Suprapubic skin (tissue), 4 donors: ENCODE data around the gene BORCS6. TPM values are rescaled to one million over a fixed set of nuclear protein-coding genes. Genes with fewer than 3 reads are reported as not detected.

Experiments used
- DNase-seq, 2 donors: peaks; one replicate each; pipeline ENCODE4 v3.0.0-alpha.2; 2019; ENCODE audit warnings: low spot score in 2 of 2
- H3K27ac ChIP-seq: fragments of 200-600 bp; sonication (generic); one replicate; pipeline ENCODE4 v1.5.1; 2019
- H3K27me3 ChIP-seq: fragments of 200-600 bp; sonication (generic); one replicate; pipeline ENCODE4 v1.5.1; 2019
- H3K36me3 ChIP-seq: fragments of 200-600 bp; sonication (generic); one replicate; pipeline ENCODE4 v1.5.1; 2019
- H3K4me1 ChIP-seq: fragments of 200-600 bp; sonication (generic); one replicate; pipeline ENCODE4 v1.5.1; 2019
- H3K4me3 ChIP-seq: fragments of 200-600 bp; sonication (generic); one replicate; pipeline ENCODE4 v1.5.1; 2019; ENCODE audit warnings: mild to moderate bottlenecking
- H3K9me3 ChIP-seq: fragments of 200-600 bp; sonication (generic); one replicate; pipeline ENCODE4 v1.5.1; 2019
- CTCF ChIP-seq, 2 donors: fragments of 200-600 bp in 1 of 2; fragments of 450-650 bp in 1 of 2; sonication (generic) in 1 of 2; IDR thresholded peaks; one replicate each; pipeline ENCODE4 v1.5.1; 2016 to 2019; ENCODE audit warnings: antibody characterized with exemption in 2 of 2, mild to moderate bottlenecking in 1 of 2, moderate library complexity in 1 of 2
- EP300 ChIP-seq: sonication (generic); formaldehyde crosslinking; IDR thresholded peaks from one replicate; pipeline ENCODE4 v1.6.1; 2017; ENCODE audit warnings: antibody characterized with exemption
- POLR2A ChIP-seq, 2 donors: fragments of 450-650 bp; IDR thresholded peaks; one replicate each; pipeline ENCODE4 v1.6.1; 2017; ENCODE audit warnings: antibody characterized with exemption in 2 of 2, mild to moderate bottlenecking in 2 of 2, moderate library complexity in 2 of 2
- POLR2AphosphoS5 ChIP-seq, 3 donors: sonication (generic); formaldehyde crosslinking; IDR thresholded peaks; one replicate each; pipeline ENCODE4 v1.6.1; 2017; ENCODE audit warnings: antibody characterized with exemption in 3 of 3
- WGBS: methylation state at CpG from one replicate; pipeline ENCODE4 v1.1.5; 2018; 5-methylcytosine and 5-hydroxymethylcytosine counted together
- total RNA-seq, 4 donors: library from RNA; depleted of rRNA; stranded (reverse); fragments of >200 nt; gene quantifications; one replicate each; pipeline ENCODE4 v1.1.0, GENCODE V29; 2016

BORCS6 gene
- total RNA-seq, 4 donors from 2014 or later, result 8.1 to 10.6 (median 9.9) TPM

GRCh38 chr17:8150194-8151119 lies 39.5 kb downstream of the BORCS6 start:
- Histone ChIP-seq H3K27ac (peak overlapping the region; percentile 100), H3K9me3 (no peaks in the 10 kb centered on the region), H3K4me3 (peak overlapping the region; percentile 98), H3K36me3 (peaks cover 61% of the 10 kb centered on the region), H3K4me1 (peaks cover 59% of the 10 kb centered on the region), H3K27me3 (no peaks in the 10 kb centered on the region)
- WGBS, result 80% methylated on average over 12 of the region's 18 CpGs
- DNase-seq, result no peak
- TF ChIP-seq POLR2AphosphoS5 (IDR thresholded peaks at IDR 0.05) (no peak), EP300 (no peak), POLR2A (IDR thresholded peaks at IDR 0.05) (no peak), CTCF (IDR thresholded peaks at IDR 0.05) (no peak)

- peak overlapping the region; percentile 98 for H3K4me3 ChIP-seq
- TF ChIP-seq POLR2A (IDR thresholded peaks at IDR 0.05), result no peak
- TF ChIP-seq POLR2AphosphoS5 (IDR thresholded peaks at IDR 0.05), result no peak
- TF ChIP-seq EP300, result no peak
- no peak for TF ChIP-seq CTCF (IDR thresholded peaks at IDR 0.05)
- H3K36me3 ChIP-seq, result peaks cover 70% of the 10 kb centered on the region
- H3K4me1 ChIP-seq, result peaks cover 57% of the 10 kb centered on the region
- DNase-seq, result no peak
- 88% methylated on average over 9 of the region's 29 CpGs for WGBS
- no peaks in the 10 kb centered on the region for H3K9me3 ChIP-seq
- H3K27ac ChIP-seq, result no peak overlapping the region
- H3K27me3 ChIP-seq, result no peaks in the 10 kb centered on the region
Observed at GRCh38 chr17:8149419-8150193, 40.4 kb downstream of the BORCS6 start.

GRCh38 chr17:8148560-8148959 lies 41.4 kb downstream of the BORCS6 start:
- Histone ChIP-seq H3K27me3 (no peaks in the 10 kb centered on the region), H3K27ac (no peak overlapping the region), H3K4me3 (no peak overlapping the region), H3K4me1 (peaks cover 50% of the 10 kb centered on the region), H3K9me3 (no peaks in the 10 kb centered on the region), H3K36me3 (peaks cover 80% of the 10 kb centered on the region)
- DNase-seq, result no peak
- no peak for TF ChIP-seq EP300
- TF ChIP-seq CTCF (IDR thresholded peaks at IDR 0.05), result no peak
- TF ChIP-seq POLR2AphosphoS5 (IDR thresholded peaks at IDR 0.05), result no peak
- no peak for TF ChIP-seq POLR2A (IDR thresholded peaks at IDR 0.05)
- 99% methylated on average over 8 of the region's 13 CpGs for WGBS

- Histone ChIP-seq H3K27ac (no peak overlapping the region), H3K36me3 (peaks cover 83% of the 10 kb centered on the region), H3K4me1 (peaks cover 44% of the 10 kb centered on the region), H3K9me3 (no peaks in the 10 kb centered on the region), H3K4me3 (no peak overlapping the region), H3K27me3 (no peaks in the 10 kb centered on the region)
- no peak for DNase-seq
- 95% methylated on average over 6 of the region's 13 CpGs for WGBS
- no peak for TF ChIP-seq POLR2AphosphoS5 (IDR thresholded peaks at IDR 0.05)
Observed at GRCh38 chr17:8147805-8148404, 42.1 kb downstream of the BORCS6 start.

GRCh38 chr17:8147141-8147804 lies 42.7 kb downstream of the BORCS6 start:
- Histone ChIP-seq H3K9me3 (no peaks in the 10 kb centered on the region), H3K4me1 (peaks cover 44% of the 10 kb centered on the region), H3K4me3 (no peak overlapping the region), H3K27ac (no peak overlapping the region), H3K27me3 (no peaks in the 10 kb centered on the region), H3K36me3 (peaks cover 90% of the 10 kb centered on the region)
- DNase-seq, result peak in 1 of 2 donors; percentile 73
- no peak for TF ChIP-seq CTCF (IDR thresholded peaks at IDR 0.05)
- no peak for TF ChIP-seq POLR2A (IDR thresholded peaks at IDR 0.05)
- no peak for TF ChIP-seq EP300
- TF ChIP-seq POLR2AphosphoS5 (IDR thresholded peaks at IDR 0.05), result no peak
- 90% methylated on average over 26 of the region's 26 CpGs for WGBS
